HEK293T (cell line): ENCODE results near the gene RIMBP2.

Source experiments
- BHLHE40 ChIP-seq: fragments of 450-650 bp; IDR thresholded peaks from 2 replicates; pipeline ENCODE4 v1.6.1; 2016; ENCODE audit warnings: mild to moderate bottlenecking, moderate library complexity, borderline replicate concordance
- FOXK2 ChIP-seq: fragments of 450-650 bp; IDR thresholded peaks from 2 replicates; pipeline ENCODE4 v1.6.1; 2016; ENCODE audit warnings: mild to moderate bottlenecking
- L3MBTL2 ChIP-seq: fragments of 450-650 bp; conservative IDR thresholded peaks from 2 replicates; pipeline ENCODE4 v1.6.1; 2016; ENCODE audit warnings: mild to moderate bottlenecking
- ZNF384 ChIP-seq: fragments of 450-650 bp; IDR thresholded peaks from 2 replicates; pipeline ENCODE4 v1.6.1; 2016

- TF ChIP-seq BHLHE40, result no peak
- TF ChIP-seq L3MBTL2, result no peak
- no peak for TF ChIP-seq ZNF384
- TF ChIP-seq FOXK2, result no peak
These were observed 207.3 kb downstream of the RIMBP2 start for GRCh38 chr12:130508847-130509246.
